Suppressor macrophage (primary cell): Measurements from ENCODE around the gene CRYAB.
"Not testable (repeated sequence)": the region's sequence is repeated elsewhere in the genome, so short reads cannot be mapped to it uniquely, and the experiment has no call there.

Experiments used
- DNase-seq, 4 experiments: peaks; one replicate each; pipeline ENCODE4 v3.0.0-alpha.2; 2020 to 2022

CRYAB gene

DNA sequence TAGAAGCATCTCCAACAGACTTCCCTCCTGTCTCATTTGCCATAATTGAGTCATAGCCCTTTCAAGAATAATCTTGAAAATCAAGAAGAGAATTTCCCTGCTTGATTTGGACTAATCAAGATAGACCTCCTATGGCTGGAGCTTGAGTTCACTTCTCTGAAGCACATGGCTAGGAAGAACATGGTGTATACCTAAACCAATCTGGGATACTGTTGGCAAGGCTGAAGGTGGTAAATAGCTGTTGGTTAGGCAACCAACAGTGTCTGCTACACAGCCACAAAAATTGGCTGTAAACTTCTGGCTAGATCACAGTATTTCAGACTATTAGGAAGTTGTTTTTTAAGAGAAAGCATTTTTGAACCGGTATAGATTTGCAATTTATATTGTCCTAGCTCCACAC lies 4.9 kb downstream of the CRYAB start:
- DNase-seq, result no peak

GRCh38 chr11:111905411-111905810 lies 6.2 kb downstream of the CRYAB start:
- DNase-seq, result peak; percentile 26 to 56 (median 36)

DNA sequence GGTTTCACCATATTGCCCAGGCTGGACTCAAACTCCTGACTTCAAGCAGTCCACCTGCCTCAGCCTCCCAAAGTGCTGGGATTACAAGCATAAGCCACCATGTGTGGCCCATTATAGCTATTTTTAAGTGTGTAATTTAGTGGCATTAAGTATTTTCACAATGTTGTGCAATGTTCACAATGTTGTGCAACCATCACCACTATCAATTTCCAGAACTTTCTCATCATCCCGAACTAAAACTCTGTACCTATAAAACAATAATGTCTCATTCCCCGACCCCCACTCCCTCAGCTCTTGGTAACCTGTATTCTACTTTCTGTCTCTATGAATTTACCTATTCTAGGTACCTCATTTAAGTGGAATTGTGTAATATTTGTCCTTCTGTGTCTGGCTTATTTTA lies 24.7 kb downstream of the CRYAB start:
- no peak for DNase-seq

GRCh38 chr11:111886032-111886431 lies 25.5 kb downstream of the CRYAB start:
- no peak for DNase-seq

- DNase-seq, result not testable (repeated sequence)
These were observed 26.5 kb downstream of the CRYAB start for GRCh38 chr11:111885053-111885452.

DNA sequence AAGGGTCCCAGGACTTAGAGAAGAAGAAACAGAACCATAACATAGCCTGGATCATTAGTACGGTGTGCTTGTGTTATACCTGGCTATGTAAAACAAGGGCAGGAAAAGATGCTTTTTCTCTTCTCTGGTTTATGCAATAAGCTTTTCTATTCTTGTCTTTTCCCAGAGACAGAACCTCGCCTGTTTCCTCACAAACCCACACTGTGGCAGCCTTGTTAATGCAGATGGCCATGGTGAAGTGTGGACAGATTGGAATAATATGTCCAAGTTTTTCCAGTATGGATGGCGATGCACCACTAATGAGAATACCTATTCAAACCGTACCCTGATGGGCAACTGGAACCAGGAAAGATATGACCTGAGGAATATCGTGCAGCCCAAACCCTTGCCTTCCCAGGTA lies 29.4 kb downstream of the CRYAB start:
- no peak for DNase-seq

GRCh38 chr11:111879637-111879960 lies 32.0 kb downstream of the CRYAB start:
- peak in 1 of 4 experiments; percentile 5 for DNase-seq

DNA sequence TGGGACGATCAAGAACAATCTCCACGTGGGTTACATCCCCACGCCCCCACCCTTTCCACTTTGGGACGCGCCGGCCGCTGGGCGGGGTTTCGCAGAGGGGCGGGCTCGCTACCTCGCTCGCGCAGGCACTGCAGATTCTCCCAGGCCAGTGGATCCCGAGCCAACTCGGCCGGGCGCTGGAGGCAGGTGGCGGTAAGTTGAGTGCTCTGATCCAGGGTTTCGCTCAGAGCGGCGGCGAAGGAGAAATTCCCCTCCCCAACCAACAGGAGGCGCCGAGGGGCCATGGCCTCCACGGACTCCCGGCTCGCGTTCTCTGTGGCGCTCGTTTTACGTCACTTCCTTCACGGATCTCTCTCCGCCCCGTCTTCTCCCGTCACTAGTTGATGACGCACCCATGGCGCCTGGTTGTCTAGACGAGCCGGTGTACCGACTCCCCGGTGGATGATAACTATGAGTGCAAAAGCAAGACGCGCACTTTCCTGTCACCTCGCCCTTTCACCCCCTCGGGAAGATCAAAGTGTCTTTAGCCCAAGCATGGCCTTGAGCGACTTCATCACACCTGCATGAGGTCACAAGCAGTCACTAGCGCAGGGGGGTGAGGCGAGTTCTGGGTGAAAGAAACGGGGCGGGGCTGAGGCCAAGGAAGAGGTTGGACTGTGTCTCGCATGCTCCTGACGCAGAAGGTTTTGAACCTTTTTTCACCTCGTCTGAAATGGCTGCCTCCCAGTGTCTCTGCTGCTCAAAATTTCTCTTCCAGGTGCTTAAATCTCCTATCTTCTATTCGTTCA lies 32.5 kb downstream of the CRYAB start, which contains the start of the genes CFAP68 and FDXACB1:
Gene CFAP68, plus strand, starts transcription at position 693 of the 788 bp plus-strand sequence. Its CDS starts 20 bp downstream, at position 713.
Gene FDXACB1, minus strand, starts transcription at position 317 of the 788 bp plus-strand sequence. Its CDS starts 33 bp downstream, at position 284.
- DNase-seq, result peak; percentile 96 to 98 (median 98)

DNA sequence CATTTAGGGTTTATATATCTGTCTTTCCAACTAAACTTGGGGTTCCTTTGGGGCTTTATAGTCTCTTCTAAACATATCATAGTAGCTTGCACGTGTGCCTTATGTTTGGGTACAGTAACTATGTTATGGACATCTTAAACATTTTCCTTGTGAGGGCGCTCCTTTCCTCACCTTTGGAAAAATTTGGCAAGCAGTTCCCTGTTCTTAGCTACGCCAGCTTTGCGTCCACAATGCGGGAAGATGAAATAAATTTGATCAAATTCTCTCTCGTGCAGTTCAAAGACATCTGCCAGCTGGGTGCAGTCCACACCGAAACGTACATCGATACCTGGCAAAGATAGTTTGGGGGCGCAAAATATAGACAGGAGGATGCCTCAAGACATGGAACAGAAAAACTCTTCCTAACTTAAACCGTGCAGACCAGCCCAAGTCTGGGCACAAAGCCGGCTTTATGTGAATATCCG lies 33.2 kb downstream of the CRYAB start:
- peak in 1 of 4 experiments; percentile 42 for DNase-seq

- DNase-seq, result peak in 1 of 4 experiments; percentile 4
These were observed 39.8 kb downstream of the CRYAB start for GRCh38 chr11:111871693-111872161.

- DNase-seq, result peak; percentile 81 to 92 (median 86)
These were observed 40.5 kb downstream of the CRYAB start, which contains the start of gene ALG9 for GRCh38 chr11:111870886-111871692. Gene ALG9, minus strand, starts transcription at chr11:111871581. Its CDS starts 99 bp downstream, at chr11:111871482.

DNA sequence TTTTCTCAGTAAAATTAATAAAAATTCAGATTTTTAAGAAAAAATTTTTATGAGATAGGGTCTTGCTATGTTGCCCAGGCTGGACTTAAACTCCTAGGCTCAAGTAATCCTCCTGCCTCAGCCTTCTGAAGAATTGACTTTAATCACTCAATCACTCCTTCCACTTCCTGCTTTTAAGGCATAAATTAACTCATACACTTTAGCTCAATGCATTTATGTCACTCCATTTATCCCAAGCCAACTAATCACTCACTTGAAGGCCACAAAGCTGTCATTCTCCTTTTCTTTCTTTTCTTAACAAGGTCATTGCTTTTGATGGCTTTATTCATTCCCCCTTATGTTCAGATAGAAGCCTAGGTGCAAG lies 41.1 kb downstream of the CRYAB start:
- DNase-seq, result peak in 2 of 4 experiments; percentile 23 to 26

DNA sequence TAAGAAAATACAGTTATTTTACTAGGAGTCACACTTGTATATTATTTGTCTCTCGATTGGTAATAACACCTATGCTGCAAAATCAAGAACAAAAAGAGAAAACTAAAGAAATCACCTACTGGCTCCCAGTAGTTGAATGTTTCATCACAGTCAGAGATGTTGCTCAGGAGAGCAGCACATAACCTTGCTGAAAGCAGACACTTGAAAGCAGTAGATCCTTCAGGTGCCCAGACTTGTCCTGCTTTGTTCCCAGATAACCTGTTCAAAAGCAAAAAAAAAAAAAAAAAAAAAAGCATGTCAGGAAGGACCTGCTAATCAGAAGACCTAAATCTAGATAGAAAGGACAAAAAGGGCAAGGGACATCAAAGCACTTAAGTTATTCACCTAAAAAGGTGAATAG lies 41.5 kb downstream of the CRYAB start:
- DNase-seq, result no peak

GRCh38 chr11:111860257-111860656 lies 51.3 kb downstream of the CRYAB start:
- no peak for DNase-seq
